Brain microvascular endothelial cell (primary cell): Measurements from ENCODE around the gene CCDC197.

Experiments used
- DNase-seq: peaks from one replicate; pipeline ENCODE4 v3.0.0-alpha.2; 2020
- H3K27ac ChIP-seq: fragments of 250-450 bp; sonication (Bioruptor Pico); 2 replicates; pipeline ENCODE4 v1.5.1; 2020; ENCODE audit warnings: mild to moderate bottlenecking, moderate library complexity
- H3K27me3 ChIP-seq: fragments of 250-450 bp; sonication (Bioruptor Pico); replicated peaks from 2 replicates; pipeline ENCODE4 v1.5.1; 2020; ENCODE audit warnings: mild to moderate bottlenecking
- H3K36me3 ChIP-seq: fragments of 250-450 bp; sonication (Bioruptor Pico); replicated peaks from 2 replicates; pipeline ENCODE4 v1.5.1; 2020; ENCODE audit warnings: mild to moderate bottlenecking
- H3K4me3 ChIP-seq: 2 replicates; pipeline ENCODE4 v1.5.1; 2011; ENCODE audit warnings: low read depth, mild to moderate bottlenecking, control low read depth, low read length, moderate library complexity
- CTCF ChIP-seq: IDR thresholded peaks from 2 replicates; pipeline ENCODE4 v1.5.1; 2011; ENCODE audit warnings: low read depth, mild to moderate bottlenecking, moderate library complexity, low read length, control low read depth, inconsistent platforms; ENCODE audit errors: missing control alignments
- in situ Hi-C: cut with HindIII; loops from 2 replicates; pipeline ENCODE4 v1.10.0; 2017; ENCODE audit warnings: low sequenced_read_pairs, low pct_ligation_motif_present

The CCDC197 gene

GRCh38 chr14:94026889-94027469 is 29.9 kb downstream of the CCDC197 start:
- no peak for TF ChIP-seq CTCF
- no peaks in the 10 kb centered on the region for H3K36me3 ChIP-seq
- in situ Hi-C loops, result no loop called here
- no peaks in the 10 kb centered on the region for H3K27me3 ChIP-seq
- peak overlapping the region; percentile 58 for H3K4me3 ChIP-seq
- no peak for DNase-seq
- H3K27ac ChIP-seq, result no peak overlapping the region

- Histone ChIP-seq H3K27ac (no peak overlapping the region), H3K36me3 (no peaks in the 10 kb centered on the region), H3K27me3 (no peaks in the 10 kb centered on the region), H3K4me3 (no peak overlapping the region)
- in situ Hi-C loops, result no loop called here
- no peak for TF ChIP-seq CTCF
- no peak for DNase-seq
These were observed 30.7 kb downstream of the CCDC197 start for GRCh38 chr14:94027566-94028449.

GRCh38 chr14:94028450-94028826 is 31.3 kb downstream of the CCDC197 start:
- Histone ChIP-seq H3K4me3 (no peak overlapping the region), H3K36me3 (no peaks in the 10 kb centered on the region), H3K27ac (no peak overlapping the region), H3K27me3 (no peaks in the 10 kb centered on the region)
- TF ChIP-seq CTCF, result peak; percentile 30
- peak; percentile 31 for DNase-seq
- in situ Hi-C loops, result no loop called here

GRCh38 chr14:94029265-94029664 is 32.2 kb downstream of the CCDC197 start:
- no peak for DNase-seq
- Histone ChIP-seq H3K36me3 (no peaks in the 10 kb centered on the region), H3K4me3 (no peak overlapping the region), H3K27ac (no peak overlapping the region), H3K27me3 (no peaks in the 10 kb centered on the region)
- in situ Hi-C loops, result no loop called here
- no peak for TF ChIP-seq CTCF

GRCh38 chr14:94029671-94030203 is 32.6 kb downstream of the CCDC197 start:
- DNase-seq, result no peak
- H3K36me3 ChIP-seq, result no peaks in the 10 kb centered on the region
- H3K27me3 ChIP-seq, result no peaks in the 10 kb centered on the region
- H3K4me3 ChIP-seq, result no peak overlapping the region
- H3K27ac ChIP-seq, result no peak overlapping the region
- in situ Hi-C loops, result no loop called here
- no peak for TF ChIP-seq CTCF
